ENCODE data around the gene SH3TC1.

- TF ChIP-seq CTCF (IDR thresholded peaks at IDR 0.05; ENCODE audit: insufficient read depth, low read length, poor library complexity, severe bottlenecking) = no peak
- TF ChIP-seq EZH2phosphoT487 (conservative IDR thresholded peaks at IDR 0.05; ENCODE audit: low read length) = no peak
These were observed 3.9 kb downstream of the SH3TC1 start for GRCh38 chr4:8203052-8203401.

Data from SU-DHL-6 (cell line).